IMR-90 (cell line): Measurements from ENCODE around the gene HES4. TPM values are rescaled to one million over a fixed set of nuclear protein-coding genes. Genes with fewer than 3 reads are reported as not detected.

Source experiments
- ATAC-seq: fragments of 200-7000 bp; cut with Tn5 transposase; 2 replicates; pipeline ENCODE4 v1.9.1; 2020; ENCODE audit warnings: low read depth, mild to moderate bottlenecking, moderate library complexity
- BruUV-seq: library from RNA; stranded (reverse); fragments of 400-500 nt; replicated peaks from 2 replicates; lab custom pipeline; 2021; lab: Mats Ljungman, UMichigan
- CTCF ChIA-PET: fragments of 300-600 bp; formaldehyde crosslinking; extraction: SDS; loops from one replicate; lab custom pipeline; 2021; ENCODE audit warnings: antibody characterized with exemption; lab: Yijun Ruan, JAX
- POLR2A ChIA-PET: fragments of 300-600 bp; sonication (Branson Sonifier 250); formaldehyde crosslinking; loops from one replicate; lab custom pipeline; 2022; ENCODE audit warnings: antibody characterized with exemption; ENCODE audit not compliant: unreplicated experiment; lab: Charles Lee
- DNase-seq: peaks from one replicate; pipeline ENCODE4 v3.0.0; 2013
- H2AFZ ChIP-seq: replicated peaks from 2 replicates; pipeline ENCODE3; 2013; ENCODE audit warnings: low read length, mild to moderate bottlenecking; ENCODE audit not compliant: poor library complexity
- H2AK5ac ChIP-seq: 2 replicates; pipeline ENCODE4 v1.6.1; 2013; ENCODE audit warnings: low read depth, low read length, inconsistent platforms
- H2AK9ac ChIP-seq: replicated peaks from 2 replicates; pipeline ENCODE3; 2013; ENCODE audit warnings: mild to moderate bottlenecking, low read depth, low read length, moderate library complexity; ENCODE audit not compliant: poor library complexity
- H2BK120ac ChIP-seq: 2 replicates; pipeline ENCODE4 v1.6.1; 2013; ENCODE audit warnings: low read depth, low read length, inconsistent platforms
- H2BK15ac ChIP-seq: 3 replicates; pipeline ENCODE4 v1.6.1; 2013; ENCODE audit warnings: low read depth, low read length, inconsistent platforms
- H2BK20ac ChIP-seq: 2 replicates; pipeline ENCODE4 v1.6.1; 2013; ENCODE audit warnings: low read depth, mild to moderate bottlenecking, inconsistent platforms, low read length, moderate library complexity
- H2BK5ac ChIP-seq: 2 replicates; pipeline ENCODE4 v1.6.1; 2013; ENCODE audit warnings: mild to moderate bottlenecking, low read depth, low read length, inconsistent platforms; ENCODE audit not compliant: poor library complexity, severe bottlenecking
- H3K14ac ChIP-seq: replicated peaks from 2 replicates; pipeline ENCODE4 v1.6.1; 2013; ENCODE audit warnings: low read depth, low read length, inconsistent platforms
- H3K18ac ChIP-seq: 2 replicates; pipeline ENCODE4 v1.6.1; 2013; ENCODE audit warnings: low read depth, low read length, control low read depth
- H3K23ac ChIP-seq: 2 replicates; pipeline ENCODE4 v1.6.1; 2013; ENCODE audit warnings: low read depth, low read length, inconsistent platforms
- H3K27ac ChIP-seq: 2 replicates; pipeline ENCODE4 v1.5.1; 2013; ENCODE audit warnings: mild to moderate bottlenecking, control low read depth, low read length; ENCODE audit not compliant: insufficient read depth
- H3K27me3 ChIP-seq: 2 replicates; pipeline ENCODE4 v1.6.1; 2013; ENCODE audit warnings: low read length; ENCODE audit not compliant: control insufficient read depth, insufficient read depth
- H3K36me3 ChIP-seq: 2 replicates; pipeline ENCODE4 v1.6.1; 2013; ENCODE audit warnings: low read length, mixed read lengths; ENCODE audit not compliant: control insufficient read depth, insufficient read depth
- H3K4ac ChIP-seq: 2 replicates; pipeline ENCODE4 v1.6.1; 2013; ENCODE audit warnings: low read depth, low read length, inconsistent platforms
- H3K4me1 ChIP-seq: 2 replicates; pipeline ENCODE4 v1.6.1; 2013; ENCODE audit warnings: low read length, mixed read lengths; ENCODE audit not compliant: control insufficient read depth, insufficient read depth
- H3K4me2 ChIP-seq: 2 replicates; pipeline ENCODE4 v1.6.1; 2013; ENCODE audit warnings: low read depth, mild to moderate bottlenecking, control low read depth, low read length, moderate library complexity
- H3K4me3 ChIP-seq: 2 replicates; pipeline ENCODE4 v1.5.1; 2013; ENCODE audit warnings: low read depth, mild to moderate bottlenecking, control low read depth, low read length, moderate library complexity; ENCODE audit not compliant: insufficient read depth
- H3K56ac ChIP-seq: 2 replicates; pipeline ENCODE4 v1.6.1; 2013; ENCODE audit warnings: low read length, inconsistent platforms; ENCODE audit not compliant: insufficient read depth; ENCODE audit errors: extremely low read depth
- H3K79me1 ChIP-seq, 2 experiments: 2 replicates each; pipeline ENCODE4 v1.6.1; 2013; ENCODE audit warnings: low read length in 2 of 2, inconsistent platforms in 1 of 2, low read depth in 1 of 2
- H3K9ac ChIP-seq: 2 replicates; pipeline ENCODE4 v1.6.1; 2013; ENCODE audit warnings: low read depth, low read length, control low read depth
- H3K9me1 ChIP-seq: 2 replicates; pipeline ENCODE4 v1.6.1; 2013; ENCODE audit warnings: low read length, inconsistent platforms; ENCODE audit not compliant: insufficient read depth
- H3K9me3 ChIP-seq: 2 replicates; pipeline ENCODE4 v1.6.1; 2013; ENCODE audit warnings: low read length; ENCODE audit not compliant: control insufficient read depth, insufficient read depth
- H4K20me1 ChIP-seq: 2 replicates; pipeline ENCODE4 v1.6.1; 2013; ENCODE audit warnings: low read length, inconsistent platforms; ENCODE audit not compliant: insufficient read depth
- H4K5ac ChIP-seq: 2 replicates; pipeline ENCODE4 v1.6.1; 2013; ENCODE audit warnings: mild to moderate bottlenecking, low read depth, low read length, control low read depth
- H4K8ac ChIP-seq, 2 experiments: 2 replicates each; pipeline ENCODE4 v1.6.1; 2013; ENCODE audit warnings: low read depth in 2 of 2, low read length in 2 of 2, control low read depth in 1 of 2, inconsistent platforms in 1 of 2
- H4K91ac ChIP-seq: 2 replicates; pipeline ENCODE4 v1.6.1; 2013; ENCODE audit warnings: low read depth, low read length, inconsistent platforms; ENCODE audit not compliant: insufficient read depth
- CHD1 ChIP-seq: IDR thresholded peaks from 2 replicates; pipeline ENCODE4 v1.6.1; 2012; ENCODE audit warnings: low read depth, low read length, improper control_type of control experiment
- NFE2L2 ChIP-seq: fragments of 150-350 bp; IDR thresholded peaks from 2 replicates; pipeline ENCODE4 v1.6.1; 2016; ENCODE audit warnings: low read depth, mild to moderate bottlenecking, low read length
- POLR2A ChIP-seq: IDR thresholded peaks from 2 replicates; pipeline ENCODE4 v1.6.1; 2012; ENCODE audit warnings: mild to moderate bottlenecking, low read depth, low read length
- RCOR1 ChIP-seq: IDR thresholded peaks from 2 replicates; pipeline ENCODE4 v1.6.1; 2012; ENCODE audit warnings: mild to moderate bottlenecking, low read length, improper control_type of control experiment; ENCODE audit not compliant: insufficient replicate concordance
- SMC3 ChIP-seq: fragments of 150-350 bp; IDR thresholded peaks from 2 replicates; pipeline ENCODE4 v1.6.1; 2016; ENCODE audit warnings: low read depth, mild to moderate bottlenecking, antibody characterized with exemption, low read length, moderate library complexity
- WGBS, 2 experiments: methylation state at CpG; one replicate each; pipeline versions ENCODE4 v1.1.5 to v1.1.7; 2013; ENCODE audit warnings: missing lambda C conversion rate in 2 of 2; ENCODE audit not compliant: insufficient read length in 1 of 2; ENCODE audit errors: extremely low coverage in 2 of 2; 5-methylcytosine and 5-hydroxymethylcytosine counted together
- dilution Hi-C: fragments of 300-500 bp; cut with HindIII; formaldehyde crosslinking; loops from one replicate; pipeline ENCODE4 v1.14.3; 2018; ENCODE audit warnings: low sequenced_read_pairs; ENCODE audit not compliant: unreplicated experiment
- in situ Hi-C: fragments of 300-500 bp; cut with MboI; formaldehyde crosslinking; loops from 3 replicates; pipeline ENCODE4 v1.14.3; 2019; ENCODE audit warnings: low sequenced_read_pairs, inconsistent platforms, mixed read lengths
- intact Hi-C: fragments of 100-400 bp; cut with micrococcal nuclease; formaldehyde crosslinking; loops from 2 replicates; pipeline ENCODE4 v1.10.0; 2022
- polyA plus RNA-seq, 3 experiments: library from polyadenylated mRNA; depleted of rRNA; stranded (reverse); fragments of >200 nt; gene quantifications; 2 replicates each; pipeline ENCODE4 v1.2.3, GENCODE V29; 2012; ENCODE audit warnings: low replicate concordance in 1 of 3
- total RNA-seq: library from RNA; depleted of rRNA; stranded (reverse); fragments of >200 nt; gene quantifications from 2 replicates; pipeline ENCODE4 v1.2.3, GENCODE V29; 2012

The HES4 gene
- total and polyA plus RNA-seq, 2 of the 4 experiments (the other 2 are of a cell fraction), result 1.4 to 11.7 TPM

DNA sequence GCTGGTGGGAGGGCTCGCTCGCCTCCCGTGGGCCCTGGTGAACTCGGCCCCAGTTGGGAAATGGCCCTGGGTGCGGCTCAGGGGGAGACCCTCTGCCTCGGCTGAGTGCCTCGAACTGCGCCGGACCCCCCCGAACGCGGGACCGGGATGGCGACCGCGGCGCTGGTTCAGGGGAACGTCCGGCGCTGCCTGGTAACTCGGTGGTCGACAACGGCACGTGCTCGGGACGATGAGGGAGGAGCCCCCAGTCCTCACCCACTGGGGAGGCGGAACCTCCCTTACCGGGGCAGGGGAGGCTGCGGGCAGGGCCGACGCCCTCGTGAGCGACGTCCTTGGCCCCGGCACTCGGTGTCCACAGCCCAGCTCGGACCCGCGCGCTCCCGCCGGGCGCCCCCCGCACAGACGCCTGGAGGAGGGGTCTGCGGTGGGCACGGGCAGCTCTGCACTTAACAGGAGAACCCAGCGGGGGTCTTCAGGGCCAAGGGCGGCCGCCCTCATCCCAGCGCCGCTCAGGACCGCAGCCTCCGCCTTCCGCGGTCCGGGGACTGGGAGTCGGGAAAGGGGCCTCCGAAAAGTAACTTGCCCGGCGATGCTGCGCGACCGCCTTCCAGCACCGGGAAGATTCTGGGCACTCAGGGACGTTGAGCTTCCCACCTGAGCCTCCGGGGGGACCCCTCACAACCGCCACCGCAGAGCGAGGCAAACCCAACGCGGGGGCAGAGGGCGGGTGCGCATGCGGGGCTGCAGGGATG, 1.7 kb downstream of the HES4 start:
- TF ChIP-seq NFE2L2, result no peak
- no peak; the same call in 1 of the 2 replicates for TF ChIP-seq POLR2A
- no peak for TF ChIP-seq SMC3
- TF ChIP-seq CHD1, result 0 out of 2 replicates have a peak, but pooled peaks have one; percentile 1
- TF ChIP-seq RCOR1, result no peak
- H2AFZ ChIP-seq, result peak overlapping the region; percentile 85
- POLR2A ChIA-PET, result no interaction called here
- H4K5ac ChIP-seq, result no peak overlapping the region; the same call in 1 of the 2 replicates
- H3K4ac ChIP-seq, result peak overlapping the region; percentile 22; the same call in 1 of the 2 replicates
- no peak overlapping the region for H2BK15ac ChIP-seq
- no peak overlapping the region; the same call in 1 of the 2 replicates for H3K14ac ChIP-seq
- BruUV-seq, result no TSS peak
- no peaks in the 10 kb centered on the region for H3K36me3 ChIP-seq
- no peak overlapping the region for H3K23ac ChIP-seq
- no peak overlapping the region; the same call in 1 of the 2 replicates for H3K18ac ChIP-seq
- CTCF ChIA-PET, result interaction anchor here (0.8 kb wide), 1 partner anchor 13 kb away, joined by 4 read pairs; no protein-coding TSS in a partner anchor
- 47% methylated on average over 43 of the region's 75 CpGs; no CpG with 5 or more reads in 1 of the 2 experiments for WGBS, 2 experiments
- H3K27ac ChIP-seq, result no peak overlapping the region; the same call in 1 of the 2 replicates
- ATAC-seq (no peak), DNase-seq (no peak)
- peak overlapping the region; percentile 61; the same call in 1 of the 2 replicates for H3K4me2 ChIP-seq
- in situ Hi-C loops (no loop called here), dilution Hi-C loops (no loop called here), intact Hi-C loops (no loop called here)
- H3K56ac ChIP-seq, result no peak overlapping the region
- H4K91ac ChIP-seq, result no peak overlapping the region; the same call in 1 of the 2 replicates
- H4K8ac ChIP-seq, result peak overlapping the region in 1 of 2 experiments; percentile 47; a peak in 1 of 4 replicates
- H2BK120ac ChIP-seq, result no peak overlapping the region
- H3K4me1 ChIP-seq, result peaks cover 4% of the 10 kb centered on the region; the same call in 1 of the 2 replicates
- H4K20me1 ChIP-seq, result peaks cover 9% of the 10 kb centered on the region; the same call in 1 of the 2 replicates
- H3K9me3 ChIP-seq, result no peaks in the 10 kb centered on the region; the same call in 1 of the 2 replicates
- H2BK5ac ChIP-seq, result no peak overlapping the region
- peak overlapping the region; percentile 43; the same call in 1 of the 2 replicates for H2AK5ac ChIP-seq
- no peaks in the 10 kb centered on the region for H3K9me1 ChIP-seq
- H3K27me3 ChIP-seq, result no peaks in the 10 kb centered on the region
- H2AK9ac ChIP-seq, result peak overlapping the region; percentile 90
- H3K9ac ChIP-seq, result no peak overlapping the region
- H2BK20ac ChIP-seq, result no peak overlapping the region
- H3K79me1 ChIP-seq, result peaks cover 6 to 30% of the 10 kb centered on the region in 2 experiments; a peak in 3 of 4 replicates
- peak overlapping the region; percentile 59 for H3K4me3 ChIP-seq
